ENCODE results near the gene ITPK1.

Gene ITPK1

DNA sequence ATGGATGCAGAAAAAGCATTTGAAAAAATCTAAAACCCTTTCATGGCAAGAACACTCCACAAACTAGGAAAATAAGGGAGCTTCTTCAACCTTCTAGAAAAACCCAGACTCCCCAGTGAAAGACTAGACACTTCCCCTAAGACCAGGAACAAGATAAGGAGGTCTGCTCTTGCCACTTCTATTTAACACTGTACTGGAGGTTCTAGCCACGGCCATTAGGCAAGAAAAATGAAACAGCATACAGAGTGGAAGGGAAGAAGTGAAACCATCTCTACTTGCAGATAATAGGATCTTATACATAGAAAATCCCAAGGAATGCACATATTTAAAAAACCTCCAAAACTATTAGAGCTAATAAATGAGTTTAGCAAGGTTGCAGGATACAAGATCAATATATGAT lies 150.4 kb downstream of the ITPK1 start:
- Mint-ChIP-seq H3K27me3 (no peaks in the 10 kb centered on the region), H3K36me3 (ENCODE audit: low read depth) (peaks cover 5% of the 10 kb centered on the region), H3K9me3 (no peaks in the 10 kb centered on the region), H3K27ac (no peak overlapping the region), H3K4me1 (peaks cover 10% of the 10 kb centered on the region), H3K4me3 (no peak overlapping the region)
- ATAC-seq (no peak), DNase-seq (no peak)

DNA sequence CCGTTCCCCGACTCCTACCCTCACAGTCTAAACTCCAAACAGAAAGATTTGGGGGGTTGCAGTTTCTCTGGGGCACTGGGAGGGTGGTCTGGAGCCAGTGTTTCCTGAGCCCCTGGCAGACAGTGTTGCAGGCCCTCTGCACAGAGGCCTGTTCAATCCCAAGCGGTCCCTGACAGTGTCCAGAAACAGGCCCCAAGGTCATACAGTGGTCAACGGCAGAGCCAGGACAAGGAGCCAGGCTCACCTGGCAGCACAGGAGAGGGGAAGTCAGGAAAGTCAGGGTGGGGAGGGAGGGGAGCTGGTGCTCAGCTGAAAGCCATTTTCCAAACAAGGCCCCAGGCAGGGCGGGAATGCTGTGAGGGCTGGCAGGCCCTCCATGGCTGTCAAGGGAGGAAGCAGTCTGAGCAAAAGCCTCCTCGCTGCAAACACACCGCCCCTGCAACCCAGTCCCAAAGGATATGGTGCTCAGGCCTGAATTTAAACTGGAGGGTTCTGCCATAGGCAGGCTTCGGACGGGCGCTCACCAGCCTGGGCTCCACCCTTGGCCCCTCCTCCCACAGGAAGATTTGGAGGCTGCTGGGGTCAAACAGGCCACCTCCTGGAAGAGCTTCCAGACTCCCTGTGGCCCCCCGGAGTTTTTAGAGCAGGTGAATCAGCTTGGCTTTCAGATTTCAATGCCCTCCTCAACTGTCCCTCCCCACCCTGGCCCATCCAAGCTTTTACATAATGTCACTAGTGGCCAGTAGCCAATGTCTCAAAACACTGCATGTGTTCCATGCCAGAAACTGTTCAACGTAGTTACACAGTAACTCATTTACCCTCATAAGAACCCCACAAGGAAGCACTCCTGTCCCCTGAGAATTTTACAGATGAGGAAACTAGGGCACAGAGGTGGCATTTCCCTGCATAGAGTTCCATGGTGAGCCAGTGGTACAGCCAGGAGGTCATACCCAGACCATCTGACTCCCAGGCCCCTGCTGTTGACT lies 151.3 kb downstream of the ITPK1 start:
- peak overlapping the region; percentile 14 for H3K27ac Mint-ChIP-seq
- H3K4me1 Mint-ChIP-seq = peaks cover 10% of the 10 kb centered on the region
- peaks cover 5% of the 10 kb centered on the region for H3K36me3 Mint-ChIP-seq (ENCODE audit: low read depth)

DNA sequence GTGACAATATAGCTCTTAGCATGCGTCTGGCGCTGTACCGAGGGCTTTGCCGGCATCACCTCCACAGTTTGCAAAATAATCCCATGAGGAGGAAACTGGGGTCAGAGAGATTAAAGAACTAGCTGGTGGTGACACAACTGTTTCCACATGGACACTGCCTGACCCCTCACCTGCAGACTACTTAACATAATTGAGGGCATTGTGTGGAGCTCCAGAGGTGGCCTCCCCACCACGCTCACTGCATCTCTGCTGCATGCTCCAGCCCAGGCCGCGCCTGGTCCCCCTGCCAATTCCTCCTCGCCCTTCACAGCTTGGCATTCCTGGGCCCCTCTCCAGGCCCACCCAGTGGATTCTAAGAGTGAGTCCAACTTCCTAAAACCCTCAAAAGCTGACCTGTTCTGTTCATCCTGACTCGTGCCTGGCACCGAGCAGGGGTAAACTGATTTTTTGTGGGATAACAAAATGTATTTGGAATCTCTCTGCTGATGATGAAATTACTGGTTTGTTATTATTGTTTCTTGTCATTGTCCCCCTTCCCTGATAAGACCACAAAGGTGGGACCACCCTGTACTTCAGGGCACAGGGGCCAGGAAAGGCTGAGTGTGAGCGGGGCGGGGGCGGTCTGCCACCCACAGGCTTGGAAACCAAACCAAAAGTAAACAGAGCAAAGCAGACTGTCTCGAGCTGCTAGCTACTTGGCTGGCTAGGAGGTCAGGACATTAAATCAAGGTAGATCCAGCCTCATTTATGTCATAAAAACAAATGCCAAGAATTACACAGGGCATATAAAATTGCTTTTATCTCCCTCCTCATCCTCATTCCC lies 152.2 kb downstream of the ITPK1 start:
- peak overlapping the region; percentile 14 for H3K27ac Mint-ChIP-seq
- H3K9me3 Mint-ChIP-seq = no peaks in the 10 kb centered on the region
- H3K4me3 Mint-ChIP-seq = no peak overlapping the region
- H3K4me1 Mint-ChIP-seq = peaks cover 10% of the 10 kb centered on the region
- ATAC-seq = no peak
- H3K27me3 Mint-ChIP-seq = no peaks in the 10 kb centered on the region
- peaks cover 5% of the 10 kb centered on the region for H3K36me3 Mint-ChIP-seq (ENCODE audit: low read depth)
- DNase-seq = no peak

More for the DNA sequence above, 151.3 kb downstream of the ITPK1 start:
- Mint-ChIP-seq H3K27me3 (no peaks in the 10 kb centered on the region), H3K4me3 (no peak overlapping the region), H3K9me3 (no peaks in the 10 kb centered on the region)
- ATAC-seq = no peak
- no peak for DNase-seq

DNA sequence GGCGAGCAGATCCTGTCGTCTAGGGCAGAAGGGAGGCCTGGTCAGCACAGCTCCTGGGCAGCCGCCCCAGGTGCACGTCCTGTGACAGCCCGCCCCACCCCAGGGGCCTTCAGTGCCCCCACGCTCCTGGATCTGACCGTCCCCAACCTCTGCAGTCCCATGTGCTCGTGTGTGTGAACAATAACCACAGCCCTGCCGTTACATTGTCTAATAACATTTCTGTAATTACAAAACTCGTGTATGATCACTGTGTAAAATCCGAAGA lies 153.0 kb downstream of the ITPK1 start:
- Mint-ChIP-seq H3K36me3 (ENCODE audit: low read depth) (peaks cover 4% of the 10 kb centered on the region), H3K27ac (no peak overlapping the region), H3K27me3 (no peaks in the 10 kb centered on the region), H3K4me1 (peaks cover 10% of the 10 kb centered on the region), H3K9me3 (no peaks in the 10 kb centered on the region), H3K4me3 (no peak overlapping the region)
- ATAC-seq (no peak), DNase-seq (no peak)

DNA sequence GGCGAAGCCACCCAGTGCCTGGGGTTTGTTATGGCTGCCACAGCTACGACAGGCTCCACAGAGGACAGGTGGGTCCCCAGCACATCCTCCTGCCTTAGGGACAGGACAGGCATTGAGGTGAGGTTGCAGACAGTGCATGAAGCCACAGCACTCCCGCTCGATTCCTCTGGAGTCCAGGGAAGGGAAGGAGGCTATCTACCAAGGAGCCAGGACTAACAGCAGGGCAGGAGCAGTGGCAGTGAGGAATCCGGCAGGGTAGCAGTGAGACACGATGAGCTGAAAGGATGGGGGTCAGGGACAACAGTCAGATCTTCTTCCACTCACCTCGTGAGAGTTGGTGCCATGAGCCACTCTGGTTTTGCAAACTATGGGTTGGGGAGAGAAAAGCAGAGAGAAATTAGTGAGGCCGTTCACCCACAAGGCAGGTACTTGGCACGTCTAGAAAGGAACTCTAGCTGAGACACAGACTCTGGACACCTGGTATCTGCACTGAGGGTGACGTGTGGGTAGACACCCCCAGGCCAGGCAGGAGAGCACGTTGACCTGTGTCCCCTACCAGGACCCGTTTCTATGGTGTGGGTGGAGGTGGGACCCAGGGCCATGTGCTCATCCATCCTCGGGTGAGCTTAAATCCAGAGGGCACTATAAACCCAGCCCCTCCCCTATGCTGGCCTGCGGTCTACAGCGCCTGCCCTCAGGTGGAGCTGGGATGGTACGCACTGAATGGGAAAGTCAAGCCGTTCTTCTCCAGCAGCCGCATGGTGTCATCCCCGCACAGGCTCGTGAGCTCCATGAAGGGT lies 153.5 kb downstream of the ITPK1 start:
- H3K27me3 Mint-ChIP-seq = no peaks in the 10 kb centered on the region
- H3K36me3 Mint-ChIP-seq (ENCODE audit: low read depth) = no peaks in the 10 kb centered on the region
- H3K9me3 Mint-ChIP-seq = no peaks in the 10 kb centered on the region
- no peak overlapping the region for H3K4me3 Mint-ChIP-seq
- no peak for ATAC-seq
- H3K27ac Mint-ChIP-seq = no peak overlapping the region
- peaks cover 6% of the 10 kb centered on the region for H3K4me1 Mint-ChIP-seq
- DNase-seq = no peak

DNA sequence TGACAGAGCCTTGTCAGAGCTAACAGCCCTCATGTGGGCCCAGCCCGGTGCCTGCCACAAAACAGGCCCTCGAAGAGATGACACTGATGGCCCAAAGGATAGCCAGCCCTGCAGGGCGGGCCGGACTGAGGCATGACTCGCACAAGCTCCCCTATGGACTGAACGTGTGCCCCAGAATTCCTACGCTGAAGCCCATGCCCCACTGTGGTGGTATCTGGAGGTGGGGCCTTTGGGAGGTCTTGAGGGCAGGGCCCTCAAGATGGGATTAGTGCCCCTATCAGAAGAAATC lies 154.2 kb downstream of the ITPK1 start:
- no peak for ATAC-seq
- Mint-ChIP-seq H3K27ac (no peak overlapping the region), H3K4me3 (no peak overlapping the region), H3K27me3 (no peaks in the 10 kb centered on the region), H3K9me3 (no peaks in the 10 kb centered on the region), H3K36me3 (ENCODE audit: low read depth) (peaks cover 2% of the 10 kb centered on the region), H3K4me1 (peaks cover 2% of the 10 kb centered on the region)
- no peak for DNase-seq

DNA sequence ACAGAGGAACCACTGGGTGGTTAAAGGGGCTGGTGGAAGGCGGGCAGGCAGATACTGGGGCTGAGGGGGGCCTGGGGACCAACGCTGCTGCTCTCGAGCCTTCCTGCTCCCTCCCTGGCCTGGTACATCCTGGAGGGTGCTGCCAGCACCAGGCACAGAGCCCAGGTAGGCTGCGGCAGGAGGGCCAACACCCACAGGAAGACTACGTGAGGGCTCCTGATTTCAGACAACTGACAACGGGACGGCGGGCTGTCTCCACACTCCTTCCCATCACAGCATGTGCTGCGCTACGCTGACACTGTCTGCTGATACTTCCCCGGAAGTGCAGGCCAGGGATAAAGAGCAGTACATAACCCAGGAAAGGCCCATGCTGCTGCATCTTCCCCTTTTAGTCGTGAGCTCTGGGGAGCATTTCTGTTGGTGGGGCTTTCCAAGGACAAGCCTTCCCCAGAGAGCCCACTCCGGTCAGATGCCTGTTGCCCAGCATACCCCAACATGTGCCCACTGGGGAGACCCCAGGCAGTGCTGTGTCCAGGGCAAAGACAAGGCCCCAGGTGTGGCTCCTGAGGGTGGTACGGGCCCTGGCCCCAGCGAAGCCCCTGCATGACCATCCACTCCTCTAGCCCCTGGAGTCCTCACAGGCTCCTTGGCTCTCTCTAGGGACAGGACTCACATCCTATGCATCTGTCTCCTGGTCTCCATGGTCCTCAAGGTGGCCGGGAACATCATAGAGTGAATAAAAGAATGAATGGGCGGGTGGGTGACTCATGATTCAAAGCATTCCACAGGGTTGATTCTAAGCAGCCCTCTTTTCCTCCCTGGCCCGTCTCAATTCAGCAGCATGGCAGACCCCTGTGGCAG lies 154.8 kb downstream of the ITPK1 start:
- Mint-ChIP-seq H3K27me3 (no peaks in the 10 kb centered on the region), H3K4me1 (peaks cover 2% of the 10 kb centered on the region), H3K9me3 (no peaks in the 10 kb centered on the region), H3K4me3 (no peak overlapping the region), H3K27ac (no peak overlapping the region), H3K36me3 (ENCODE audit: low read depth) (peaks cover 2% of the 10 kb centered on the region)
- ATAC-seq = no peak
- no peak for DNase-seq

DNA sequence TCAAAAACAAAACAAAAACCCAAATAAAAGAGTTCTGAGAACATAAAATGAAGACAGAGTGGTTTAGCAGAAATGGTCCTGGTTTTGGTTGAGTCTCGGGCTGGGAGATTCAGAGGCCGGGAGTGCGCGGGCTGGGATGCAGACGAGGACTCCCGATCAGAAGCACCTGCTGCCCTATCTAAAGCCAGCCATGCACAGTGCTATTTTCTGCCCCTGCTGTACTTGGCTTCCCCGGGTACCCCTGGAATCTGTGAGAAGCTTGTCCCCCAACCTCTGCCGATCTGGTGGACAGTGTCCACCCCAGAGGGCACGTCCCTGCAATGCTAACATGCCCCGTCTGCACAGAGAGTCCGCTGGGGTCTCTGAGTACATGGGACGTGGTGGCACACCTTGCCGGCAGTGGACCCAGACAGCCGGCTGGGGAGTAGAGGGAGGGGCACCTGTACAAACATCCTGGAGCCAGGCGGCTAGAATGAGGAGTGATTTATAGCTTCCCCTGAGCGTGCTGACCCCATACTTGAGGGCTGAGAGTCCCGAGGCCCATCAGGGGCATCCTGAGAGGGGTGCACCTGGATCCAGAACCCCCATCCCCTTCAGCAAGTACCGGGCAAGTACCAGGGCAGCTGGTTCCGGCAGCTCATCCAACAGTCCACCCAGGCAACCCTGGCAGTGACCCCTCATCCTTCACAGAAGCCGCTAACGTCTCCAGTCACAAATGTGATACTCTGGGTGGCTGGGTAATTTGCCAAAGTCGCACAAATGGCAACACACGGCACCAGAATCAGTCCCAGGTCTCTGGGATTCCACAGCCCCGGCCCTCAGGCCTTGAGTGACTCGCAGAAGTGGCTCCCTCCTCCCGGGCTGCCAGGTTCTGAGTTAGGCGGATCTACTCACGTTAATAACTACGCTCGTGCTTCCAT lies 155.7 kb downstream of the ITPK1 start:
- Mint-ChIP-seq H3K4me3 (no peak overlapping the region), H3K36me3 (ENCODE audit: low read depth) (peaks cover 2% of the 10 kb centered on the region), H3K27ac (no peak overlapping the region)

DNA sequence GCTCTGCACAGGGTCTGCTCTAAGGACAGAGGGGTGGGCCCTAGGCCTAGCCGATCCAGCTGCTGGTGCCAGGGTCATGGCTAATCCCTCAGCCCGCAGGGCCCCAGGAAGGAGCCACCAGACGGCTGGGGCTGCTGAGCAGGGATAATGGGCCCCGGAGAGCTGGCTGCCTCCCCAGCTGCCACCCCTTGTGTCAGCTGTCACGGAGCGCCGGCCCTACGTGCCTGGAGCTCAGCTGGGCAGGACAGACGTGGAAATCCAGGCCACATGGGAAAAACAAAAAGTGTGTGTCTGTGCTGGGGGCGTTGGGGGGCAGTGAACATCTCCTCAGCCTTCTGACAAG lies 156.6 kb downstream of the ITPK1 start:
- no peaks in the 10 kb centered on the region for H3K27me3 Mint-ChIP-seq
- peaks cover 2% of the 10 kb centered on the region for H3K36me3 Mint-ChIP-seq (ENCODE audit: low read depth)
- ATAC-seq (no peak), DNase-seq (no peak)
- no peaks in the 10 kb centered on the region for H3K4me1 Mint-ChIP-seq
- H3K4me3 Mint-ChIP-seq = no peak overlapping the region
- H3K27ac Mint-ChIP-seq = no peak overlapping the region
- H3K9me3 Mint-ChIP-seq = no peaks in the 10 kb centered on the region

More for the DNA sequence above, 155.7 kb downstream of the ITPK1 start:
- H3K9me3 Mint-ChIP-seq = no peaks in the 10 kb centered on the region
- H3K4me1 Mint-ChIP-seq = no peaks in the 10 kb centered on the region
- ATAC-seq (no peak), DNase-seq (no peak)
- no peaks in the 10 kb centered on the region for H3K27me3 Mint-ChIP-seq

DNA sequence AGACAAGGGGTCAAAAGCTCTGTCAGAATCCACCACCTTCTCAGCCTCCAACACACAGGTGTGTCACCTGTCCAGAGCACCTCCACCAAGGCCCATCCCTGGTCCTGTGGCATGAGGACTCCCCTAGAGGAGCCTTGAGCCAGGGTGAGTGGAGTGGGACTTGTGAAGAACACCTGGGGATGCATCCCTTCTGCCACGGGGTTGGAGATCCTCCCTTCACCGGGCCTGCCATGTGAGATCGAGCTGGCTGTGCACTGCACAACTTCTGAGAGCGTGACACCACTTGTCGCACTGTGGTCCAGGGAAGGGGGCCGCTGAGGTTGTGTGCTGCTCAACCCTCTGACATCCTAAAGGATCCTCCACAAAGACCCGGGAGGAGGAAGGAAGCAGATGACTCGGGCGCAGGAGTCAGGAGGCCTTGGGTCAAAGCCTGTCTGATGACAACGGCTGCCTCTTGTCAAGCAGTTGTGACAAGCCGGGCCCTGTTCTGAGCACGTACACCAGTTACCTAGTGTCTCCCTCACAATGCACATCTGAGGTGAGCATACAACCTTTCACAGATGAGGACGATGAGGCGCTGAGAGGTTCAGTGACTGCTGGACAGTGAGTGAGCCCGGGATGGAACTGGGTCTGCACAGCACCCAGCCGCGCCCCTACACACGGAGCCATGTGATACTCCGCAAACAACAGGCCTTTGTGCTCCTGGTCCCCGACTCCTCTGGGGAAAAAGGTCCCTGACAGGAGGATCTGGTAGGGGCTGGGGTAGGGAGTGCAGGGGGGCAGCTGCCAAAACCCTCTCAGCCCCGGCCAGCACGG lies 157.1 kb downstream of the ITPK1 start:
- Mint-ChIP-seq H3K9me3 (no peaks in the 10 kb centered on the region), H3K4me1 (no peaks in the 10 kb centered on the region), H3K27ac (no peak overlapping the region), H3K36me3 (ENCODE audit: low read depth) (peaks cover 4% of the 10 kb centered on the region), H3K4me3 (no peak overlapping the region), H3K27me3 (no peaks in the 10 kb centered on the region)
- DNase-seq = no peak
- ATAC-seq = no peak

DNA sequence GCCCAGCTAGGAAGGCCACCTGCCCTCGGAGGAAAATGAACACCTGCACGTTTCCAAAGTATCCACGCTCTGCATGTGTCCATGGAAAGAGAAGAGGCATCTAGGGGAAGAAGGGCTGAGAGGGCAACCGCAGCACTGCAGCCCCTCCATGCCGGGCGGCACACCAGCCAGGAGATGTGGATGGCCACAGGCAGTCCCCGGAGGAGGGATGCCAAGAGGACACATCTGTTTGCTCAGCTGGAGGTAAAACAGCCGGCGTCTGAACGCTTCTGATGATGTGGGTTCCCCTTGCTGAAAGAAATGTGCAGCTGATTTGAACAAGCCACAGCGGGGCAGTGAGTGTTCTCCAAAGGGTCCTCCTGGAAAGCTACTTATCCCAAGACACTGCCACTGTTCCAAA lies 158.8 kb downstream of the ITPK1 start:
- DNase-seq (no peak), ATAC-seq (no peak)
- Mint-ChIP-seq H3K27me3 (no peaks in the 10 kb centered on the region), H3K36me3 (ENCODE audit: low read depth) (peaks cover 5% of the 10 kb centered on the region), H3K4me1 (peaks cover 2% of the 10 kb centered on the region), H3K27ac (no peak overlapping the region), H3K4me3 (no peak overlapping the region), H3K9me3 (no peaks in the 10 kb centered on the region)

DNA sequence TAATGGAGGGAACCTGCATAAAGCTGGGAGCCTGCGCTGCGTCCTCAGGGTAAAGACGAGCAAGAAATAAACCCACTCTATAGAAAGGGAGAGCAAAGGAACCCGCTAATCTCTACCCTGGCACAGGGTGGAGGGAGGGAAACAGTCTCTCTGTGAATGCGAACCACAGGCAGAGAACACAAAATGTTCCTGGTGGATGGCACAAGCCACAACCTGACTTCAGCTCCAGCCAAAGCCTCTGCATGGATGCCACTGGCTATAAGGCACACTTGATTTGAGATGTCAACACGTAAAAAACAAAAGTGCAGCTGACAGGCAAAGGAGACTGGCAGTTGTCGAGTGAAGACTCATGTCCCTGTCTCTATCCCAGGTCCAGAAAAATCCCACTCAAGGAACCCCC lies 160.3 kb downstream of the ITPK1 start:
- no peak overlapping the region for H3K27ac Mint-ChIP-seq
- DNase-seq (no peak), ATAC-seq (no peak)
- no peaks in the 10 kb centered on the region for H3K27me3 Mint-ChIP-seq
- H3K36me3 Mint-ChIP-seq (ENCODE audit: low read depth) = peaks cover 10% of the 10 kb centered on the region
- H3K9me3 Mint-ChIP-seq = no peaks in the 10 kb centered on the region
- no peak overlapping the region for H3K4me3 Mint-ChIP-seq
- peaks cover 4% of the 10 kb centered on the region for H3K4me1 Mint-ChIP-seq

DNA sequence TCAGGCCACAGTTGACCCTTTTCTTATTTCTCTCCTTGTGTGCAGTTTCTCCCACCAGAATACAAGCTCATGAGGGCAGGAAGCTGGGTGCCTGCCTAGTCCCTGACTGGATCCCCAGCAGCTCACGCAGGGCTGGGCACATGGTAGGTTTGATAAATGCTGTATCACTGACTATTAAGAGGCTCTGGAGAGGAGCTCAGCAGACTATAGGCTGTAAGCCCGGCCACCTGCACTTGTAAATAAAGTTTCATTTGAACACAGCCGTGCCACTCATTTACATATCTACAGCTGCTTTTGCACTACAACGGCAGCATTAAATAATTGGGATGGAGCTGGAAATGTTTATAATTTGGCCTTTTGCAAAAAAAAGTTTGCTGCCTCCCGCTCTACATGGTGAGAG lies 160.8 kb downstream of the ITPK1 start:
- no peak for ATAC-seq
- H3K27ac Mint-ChIP-seq = no peak overlapping the region
- DNase-seq = no peak
- H3K4me3 Mint-ChIP-seq = no peak overlapping the region
- H3K36me3 Mint-ChIP-seq (ENCODE audit: low read depth) = peaks cover 10% of the 10 kb centered on the region
- peaks cover 4% of the 10 kb centered on the region for H3K4me1 Mint-ChIP-seq
- H3K27me3 Mint-ChIP-seq = no peaks in the 10 kb centered on the region
- H3K9me3 Mint-ChIP-seq = no peaks in the 10 kb centered on the region

Measured in activated naive CD8-positive, alpha-beta T cell treated with anti-CD3 and anti-CD28 coated beads, Interleukin-2, amount 50 U/mL, for 24 hours (primary cell).